Stomach smooth muscle (tissue), 2 donors: ENCODE results near the gene WNK4.

Source experiments
- H3K27ac ChIP-seq: one replicate; pipeline ENCODE4 v1.7.0; 2013; ENCODE audit warnings: mild to moderate bottlenecking, low read length, inconsistent platforms
- H3K27me3 ChIP-seq, 2 donors: one replicate each; pipeline ENCODE4 v1.7.0; 2013; ENCODE audit warnings: low read length in 2 of 2; ENCODE audit not compliant: insufficient read depth in 2 of 2, control insufficient read depth in 1 of 2
- H3K36me3 ChIP-seq, 2 donors: one replicate each; pipeline ENCODE4 v1.7.0; 2013; ENCODE audit warnings: low read length in 2 of 2; ENCODE audit not compliant: control insufficient read depth in 2 of 2, insufficient read depth in 2 of 2
- H3K4me1 ChIP-seq: one replicate; pipeline ENCODE4 v1.7.0; 2013; ENCODE audit warnings: low read length; ENCODE audit not compliant: control insufficient read depth, insufficient read depth
- H3K4me3 ChIP-seq, 2 donors: one replicate each; pipeline ENCODE4 v1.7.0; 2013; ENCODE audit warnings: low read length in 2 of 2
- H3K9ac ChIP-seq, 2 donors: one replicate each; pipeline ENCODE4 v1.7.0; 2013; ENCODE audit warnings: low read length in 2 of 2, mild to moderate bottlenecking in 1 of 2
- H3K9me3 ChIP-seq, 2 donors: one replicate each; pipeline ENCODE4 v1.7.0; 2013; ENCODE audit warnings: low read length in 2 of 2; ENCODE audit not compliant: control insufficient read depth in 2 of 2
- donor health status: healthy.
- donor health status: Pancreatic carcinoma.

WNK4 gene

GRCh38 chr17:42773290-42774035 is 6.9 kb upstream of the WNK4 start, which contains the start of gene VPS25:
TSS of gene VPS25 (plus strand) at chr17:42773449. CDS start at chr17:42773476, 27 bp downstream.
- Histone ChIP-seq H3K4me3 (peak within 1 kb of the TSS; percentile 98 to 99), H3K9me3 (no peaks in the 10 kb centered on the region), H3K27ac (peak within 1 kb of the TSS; percentile 81), H3K9ac (peak within 1 kb of the TSS; percentile 99), H3K27me3 (no peaks in the 10 kb centered on the region), H3K36me3 (peaks cover 14 to 16% of the 10 kb centered on the region in 2 donors), H3K4me1 (peaks cover 9% of the 10 kb centered on the region)

- Histone ChIP-seq H3K9ac (peak overlapping the region; percentile 99), H3K27me3 (no peaks in the 10 kb centered on the region), H3K27ac (peak overlapping the region; percentile 81), H3K9me3 (no peaks in the 10 kb centered on the region), H3K4me1 (peaks cover 9% of the 10 kb centered on the region), H3K4me3 (peak overlapping the region; percentile 98 to 99), H3K36me3 (peaks cover 21 to 23% of the 10 kb centered on the region in 2 donors)
Observed at GRCh38 chr17:42774066-42774745, 6.2 kb upstream of the WNK4 start.

GRCh38 chr17:42775534-42776098 is 4.8 kb upstream of the WNK4 start:
- no peaks in the 10 kb centered on the region for H3K9me3 ChIP-seq
- peaks cover 3 to 7% of the 10 kb centered on the region in 2 donors for H3K27me3 ChIP-seq
- peaks cover 21 to 25% of the 10 kb centered on the region in 2 donors for H3K36me3 ChIP-seq
- H3K27ac ChIP-seq = no peak overlapping the region
- H3K4me1 ChIP-seq = peaks cover 16% of the 10 kb centered on the region
- no peak overlapping the region for H3K4me3 ChIP-seq
- no peak overlapping the region for H3K9ac ChIP-seq

GRCh38 chr17:42778570-42778969 is 1.8 kb upstream of the WNK4 start:
- Histone ChIP-seq H3K27ac (no peak overlapping the region), H3K9ac (no peak overlapping the region), H3K27me3 (peaks cover 24 to 37% of the 10 kb centered on the region in 2 donors), H3K9me3 (no peaks in the 10 kb centered on the region), H3K4me1 (peaks cover 34% of the 10 kb centered on the region), H3K36me3 (peaks cover 21 to 25% of the 10 kb centered on the region in 2 donors), H3K4me3 (no peak overlapping the region)

GRCh38 chr17:42779304-42779935 is 990 bp upstream of the WNK4 start:
- Histone ChIP-seq H3K36me3 (peaks cover 21 to 25% of the 10 kb centered on the region in 2 donors), H3K27ac (no peak overlapping the region), H3K9ac (no peak overlapping the region), H3K4me1 (peaks cover 29% of the 10 kb centered on the region), H3K4me3 (no peak overlapping the region), H3K27me3 (peaks cover 33 to 45% of the 10 kb centered on the region in 2 donors), H3K9me3 (no peaks in the 10 kb centered on the region)

GRCh38 chr17:42780851-42781638 is 635 bp downstream of the WNK4 start:
- H3K4me1 ChIP-seq = peaks cover 33% of the 10 kb centered on the region
- H3K4me3 ChIP-seq = peak overlapping the region; percentile 51 to 71
- H3K27ac ChIP-seq = no peak overlapping the region
- H3K9ac ChIP-seq = peak overlapping the region; percentile 2 to 38
- peaks cover 48 to 62% of the 10 kb centered on the region in 2 donors for H3K27me3 ChIP-seq
- peaks cover 14 to 17% of the 10 kb centered on the region in 2 donors for H3K36me3 ChIP-seq
- no peaks in the 10 kb centered on the region for H3K9me3 ChIP-seq

- Histone ChIP-seq H3K9ac (peak overlapping the region in 1 of 2 donors; percentile 21), H3K27ac (no peak overlapping the region), H3K4me3 (peak overlapping the region in 1 of 2 donors; percentile 71), H3K9me3 (no peaks in the 10 kb centered on the region), H3K4me1 (peaks cover 33% of the 10 kb centered on the region), H3K36me3 (peaks cover 13% of the 10 kb centered on the region in 2 donors), H3K27me3 (peaks cover 50 to 68% of the 10 kb centered on the region in 2 donors)
Observed at GRCh38 chr17:42781639-42782165, 1.3 kb downstream of the WNK4 start.

GRCh38 chr17:42782166-42783061 is 2.0 kb downstream of the WNK4 start:
- H3K27ac ChIP-seq = no peak overlapping the region
- H3K4me1 ChIP-seq = peaks cover 33% of the 10 kb centered on the region
- peaks cover 50 to 72% of the 10 kb centered on the region in 2 donors for H3K27me3 ChIP-seq
- H3K9me3 ChIP-seq = no peaks in the 10 kb centered on the region
- peaks cover 10 to 13% of the 10 kb centered on the region in 2 donors for H3K36me3 ChIP-seq
- peak overlapping the region in 1 of 2 donors; percentile 71 for H3K4me3 ChIP-seq
- no peak overlapping the region for H3K9ac ChIP-seq

GRCh38 chr17:42783062-42783790 is 2.8 kb downstream of the WNK4 start:
- H3K4me1 ChIP-seq = peaks cover 33% of the 10 kb centered on the region
- peaks cover 58 to 75% of the 10 kb centered on the region in 2 donors for H3K27me3 ChIP-seq
- H3K27ac ChIP-seq = no peak overlapping the region
- H3K9ac ChIP-seq = no peak overlapping the region
- peaks cover 9 to 10% of the 10 kb centered on the region in 2 donors for H3K36me3 ChIP-seq
- no peak overlapping the region for H3K4me3 ChIP-seq
- no peaks in the 10 kb centered on the region for H3K9me3 ChIP-seq
